Fibroblast of skin of back (primary cell): ENCODE data around the gene FAM110D.

Experiments
- DNase-seq: peaks from one replicate; pipeline ENCODE4 v3.0.0-alpha.2; 2013

FAM110D gene

GRCh38 chr1:26189751-26190275, 30.9 kb downstream of the FAM110D start:
- DNase-seq: no peak

GRCh38 chr1:26190373-26190987, 31.6 kb downstream of the FAM110D start, which contains the start of gene CATSPER4:
TSS of gene CATSPER4 (plus strand) at chr1:26190602. CDS start at chr1:26190628, 26 bp downstream.
- peak; percentile 32 for DNase-seq

- DNase-seq: no peak
These were observed 32.9 kb downstream of the FAM110D start for GRCh38 chr1:26191739-26192138.

DNA sequence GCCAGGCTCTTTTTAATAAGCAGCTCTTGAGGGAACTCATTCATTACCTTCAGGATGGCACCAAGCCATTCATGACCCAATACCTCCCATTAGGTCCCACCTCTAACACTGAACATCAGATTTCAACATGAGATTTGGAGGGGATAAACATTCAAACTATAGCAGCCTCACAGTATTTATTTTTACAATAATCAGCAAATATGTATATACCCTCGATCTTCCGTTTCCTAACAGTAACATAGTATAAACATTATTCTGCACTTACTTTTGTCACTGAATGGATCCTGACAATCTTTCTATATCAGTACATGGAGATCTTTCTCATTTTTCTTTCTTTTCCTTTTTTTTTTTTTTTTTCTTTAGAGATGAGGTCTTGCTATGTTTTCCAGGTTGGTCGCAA, 36.9 kb downstream of the FAM110D start:
- DNase-seq: no peak

- no peak for DNase-seq
These were observed 38.4 kb downstream of the FAM110D start for GRCh38 chr1:26197301-26197700.

GRCh38 chr1:26197813-26198212, 38.9 kb downstream of the FAM110D start:
- no peak for DNase-seq

GRCh38 chr1:26200413-26200812, 41.5 kb downstream of the FAM110D start:
- no peak for DNase-seq

- no peak for DNase-seq
These were observed 44.9 kb downstream of the FAM110D start for GRCh38 chr1:26203642-26204318.

DNA sequence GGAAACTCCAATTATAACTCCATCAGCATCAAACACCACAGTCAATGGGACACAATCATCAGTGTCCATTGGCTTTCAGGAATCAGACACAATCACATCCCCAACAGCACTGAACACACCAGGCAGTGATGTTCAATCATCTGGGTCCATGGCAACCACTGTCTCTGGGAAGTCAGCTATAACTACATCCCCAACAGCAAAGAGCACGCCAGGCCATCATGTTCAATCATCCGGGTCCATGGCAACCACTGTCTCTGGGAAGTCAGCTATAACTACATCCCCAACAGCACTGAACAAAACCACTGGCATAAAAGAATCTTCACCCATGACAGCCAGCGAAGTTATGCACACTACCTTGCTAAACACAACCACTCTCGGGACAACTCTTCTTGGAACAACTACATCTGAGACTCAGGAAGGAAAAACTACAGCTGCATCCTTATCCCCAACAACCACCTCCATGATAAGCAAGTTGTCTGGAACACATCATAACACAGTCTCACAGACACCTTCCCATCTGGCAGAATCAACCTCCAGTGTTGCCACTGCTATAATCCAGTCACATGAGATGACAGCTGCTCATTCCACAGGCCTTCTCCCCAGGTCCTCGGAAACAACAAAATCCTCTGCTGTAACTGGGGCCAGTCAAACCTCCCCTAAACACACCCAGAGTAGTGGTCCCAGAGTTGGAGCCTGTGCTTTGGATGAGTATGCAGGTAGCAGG, 51.4 kb downstream of the FAM110D start:
- DNase-seq: no peak

DNA sequence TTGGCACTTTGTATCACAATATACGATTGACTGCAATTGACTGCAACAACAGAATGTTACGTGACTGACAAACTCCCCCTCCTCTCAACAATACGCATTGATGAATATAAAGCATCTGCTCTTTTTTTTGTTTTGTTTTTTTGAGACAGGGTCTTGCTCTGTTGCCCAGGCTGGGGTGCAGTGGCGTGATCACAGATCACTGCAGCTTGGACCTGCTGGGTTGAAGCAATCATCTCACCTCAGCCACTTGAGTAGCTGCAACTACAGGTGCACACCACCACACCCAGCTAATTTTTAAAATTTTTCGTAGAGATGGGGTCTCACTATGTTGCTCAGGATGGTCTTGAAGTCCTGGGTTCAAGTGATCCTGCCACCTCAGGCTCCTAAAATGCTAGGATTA, 53.8 kb downstream of the FAM110D start:
- no peak for DNase-seq

DNA sequence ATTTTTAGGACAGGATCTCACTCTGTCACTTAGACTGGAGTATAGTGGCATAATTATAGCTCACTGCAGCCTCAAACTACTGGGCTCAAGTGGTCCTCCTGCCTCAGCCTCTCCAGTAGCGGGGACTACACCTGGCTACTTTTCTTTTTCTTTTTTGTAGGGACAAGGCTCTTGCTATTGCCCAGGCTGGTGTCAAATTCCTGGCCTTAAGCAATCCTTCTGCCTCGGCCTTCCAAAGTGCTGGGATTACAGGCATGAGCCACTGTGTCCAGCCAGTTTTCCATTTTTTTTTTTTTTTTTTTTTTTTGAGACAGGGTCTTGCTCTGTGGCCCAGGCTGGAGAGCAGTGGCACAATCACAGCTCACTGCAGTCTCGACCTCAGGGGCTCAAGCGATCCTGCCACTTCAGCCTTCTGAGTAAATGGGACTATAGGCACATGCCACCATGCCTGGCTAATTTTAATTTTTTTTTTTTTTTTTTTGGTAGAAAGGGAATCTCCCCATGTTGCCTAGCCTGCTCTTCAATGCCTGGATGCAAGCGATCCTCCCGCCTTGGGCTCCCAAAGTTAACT, 54.5 kb downstream of the FAM110D start:
- DNase-seq: no peak
